SU-DHL-6 (cell line): ENCODE measurements around the gene PMVK.

Experiments used
- CTCF ChIP-seq: fragments of 200-600 bp; sonication (generic); IDR thresholded peaks from one replicate; pipeline ENCODE4 v1.5.1; 2017; ENCODE audit warnings: antibody characterized with exemption, mild to moderate bottlenecking, low read length, moderate library complexity; ENCODE audit not compliant: insufficient read depth, poor library complexity, severe bottlenecking
- EZH2phosphoT487 ChIP-seq: fragments of 200-600 bp; sonication (generic), shearing (Covaris generic); conservative IDR thresholded peaks from 2 replicates; pipeline ENCODE4 v1.6.1; 2018; ENCODE audit warnings: mild to moderate bottlenecking, antibody characterized with exemption, low read length, moderate library complexity, mixed read lengths

- TF ChIP-seq EZH2phosphoT487 (no peak), CTCF (no peak)
Measured at GRCh38 chr1:154967331-154967950, 30.9 kb upstream of the PMVK start.
